ENCODE results near the gene CYTH4.

DNA sequence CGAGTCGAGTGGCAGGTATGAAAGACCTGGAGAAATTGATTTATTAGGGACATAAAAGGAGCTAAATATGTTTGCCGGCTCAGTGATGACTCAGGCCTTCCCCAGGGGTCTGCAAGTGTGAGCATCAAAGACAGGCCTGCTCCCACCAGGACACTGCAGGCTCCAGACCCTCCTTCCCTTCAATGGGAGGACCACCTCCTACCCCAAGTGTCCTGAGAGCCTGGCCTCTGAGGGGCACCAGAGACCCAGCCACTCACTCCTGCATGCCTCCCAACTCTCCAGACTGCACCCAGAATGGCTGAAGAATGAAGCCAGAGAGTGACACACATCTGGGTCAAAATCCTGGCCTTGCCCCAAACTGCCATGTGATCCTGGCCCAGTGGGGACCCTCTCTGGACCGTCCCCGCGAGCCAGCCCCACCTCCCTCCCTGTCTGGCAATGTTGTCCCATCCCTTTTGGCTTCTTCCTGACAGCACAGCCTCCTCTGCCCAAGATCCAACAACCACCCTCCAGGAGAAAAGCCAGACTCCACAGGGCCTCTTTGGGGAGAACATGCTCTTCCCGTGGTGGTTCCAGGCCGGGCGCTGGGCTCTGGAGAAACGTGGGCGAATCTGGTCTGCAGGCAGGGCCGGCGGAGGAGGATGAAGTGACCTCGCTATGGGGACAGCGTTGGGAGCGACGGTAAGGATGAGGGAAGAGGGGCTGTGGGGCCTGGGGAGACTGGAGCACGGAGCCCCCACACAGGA, 36.2 kb downstream of the CYTH4 start:
- no peak for TF ChIP-seq POLR2A (IDR thresholded peaks at IDR 0.05)
- TF ChIP-seq, protein P1, sequence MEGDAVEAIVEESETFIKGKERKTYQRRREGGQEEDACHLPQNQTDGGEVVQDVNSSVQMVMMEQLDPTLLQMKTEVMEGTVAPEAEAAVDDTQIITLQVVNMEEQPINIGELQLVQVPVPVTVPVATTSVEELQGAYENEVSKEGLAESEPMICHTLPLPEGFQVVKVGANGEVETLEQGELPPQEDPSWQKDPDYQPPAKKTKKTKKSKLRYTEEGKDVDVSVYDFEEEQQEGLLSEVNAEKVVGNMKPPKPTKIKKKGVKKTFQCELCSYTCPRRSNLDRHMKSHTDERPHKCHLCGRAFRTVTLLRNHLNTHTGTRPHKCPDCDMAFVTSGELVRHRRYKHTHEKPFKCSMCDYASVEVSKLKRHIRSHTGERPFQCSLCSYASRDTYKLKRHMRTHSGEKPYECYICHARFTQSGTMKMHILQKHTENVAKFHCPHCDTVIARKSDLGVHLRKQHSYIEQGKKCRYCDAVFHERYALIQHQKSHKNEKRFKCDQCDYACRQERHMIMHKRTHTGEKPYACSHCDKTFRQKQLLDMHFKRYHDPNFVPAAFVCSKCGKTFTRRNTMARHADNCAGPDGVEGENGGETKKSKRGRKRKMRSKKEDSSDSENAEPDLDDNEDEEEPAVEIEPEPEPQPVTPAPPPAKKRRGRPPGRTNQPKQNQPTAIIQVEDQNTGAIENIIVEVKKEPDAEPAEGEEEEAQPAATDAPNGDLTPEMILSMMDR (IDR thresholded peaks at IDR 0.05): no peak

All from gastroesophageal sphincter (tissue), 3 donors.